Activated T-cell treated with anti-CD3 and anti-CD28 coated beads, Interleukin-2, amount 50 U/mL, for 72 hours (primary cell): Measurements from ENCODE around the gene CARNS1. TPM values are rescaled to one million over a fixed set of nuclear protein-coding genes. Genes with fewer than 3 reads are reported as not detected.

Source experiments
- ATAC-seq, 2 donors: fragments of 150-1000 bp; cut with Tn5 transposase; replicated peaks in 1 of 2; 2 replicates each; pipeline ENCODE4 v1.10.0; 2021; ENCODE audit warnings: moderate library complexity in 2 of 2, mild to moderate bottlenecking in 1 of 2
- DNase-seq, 2 donors: peaks; one replicate each; pipeline ENCODE4 v3.0.0; 2021 to 2022; ENCODE audit warnings: mixed read lengths in 1 of 2
- H3K27ac Mint-ChIP-seq: one replicate; pipeline ENCODE4 v1.8.0; 2022; ENCODE audit warnings: mild to moderate bottlenecking, moderate library complexity, mixed read lengths
- H3K27me3 Mint-ChIP-seq: one replicate; pipeline ENCODE4 v1.8.0; 2022; ENCODE audit warnings: low read depth, mixed read lengths
- H3K36me3 Mint-ChIP-seq, 2 donors: one replicate each; pipeline ENCODE4 v1.8.0; 2022; ENCODE audit warnings: mixed read lengths in 2 of 2, mild to moderate bottlenecking in 1 of 2; ENCODE audit not compliant: insufficient read depth in 2 of 2
- H3K4me1 Mint-ChIP-seq: one replicate; pipeline ENCODE4 v1.8.0; 2022; ENCODE audit warnings: low read depth, mixed read lengths
- H3K4me3 Mint-ChIP-seq, 2 donors: one replicate each; pipeline ENCODE4 v1.8.0; 2022; ENCODE audit warnings: mild to moderate bottlenecking in 2 of 2, mixed read lengths in 2 of 2, moderate library complexity in 2 of 2
- H3K9me3 Mint-ChIP-seq, 2 donors: one replicate each; pipeline ENCODE4 v1.8.0; 2022; ENCODE audit warnings: mixed read lengths in 2 of 2
- total RNA-seq, 2 donors: library from RNA; stranded (reverse); gene quantifications; one replicate each; pipeline ENCODE4 v1.2.3, GENCODE V29; 2022

Gene CARNS1
- total RNA-seq, 2 donors from 2014 or later = 3.8 to 5.0 TPM

DNA sequence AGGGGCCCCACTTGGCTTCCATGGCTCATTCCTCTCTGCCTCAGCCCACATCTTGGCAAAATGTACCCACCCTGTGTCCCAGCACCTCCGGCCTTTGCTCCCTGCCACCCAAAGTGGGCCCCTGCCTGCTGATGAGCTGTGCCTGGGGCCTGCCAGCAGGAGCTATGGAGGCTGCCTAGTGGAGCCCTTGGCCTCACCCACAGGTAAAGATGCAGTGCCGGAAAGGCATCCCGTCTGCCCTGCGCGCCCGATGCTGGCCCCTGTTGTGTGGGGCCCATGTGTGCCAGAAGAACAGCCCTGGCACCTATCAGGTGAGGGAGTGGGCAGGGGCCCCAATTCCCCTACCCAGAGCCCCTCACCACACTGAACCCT lies 10.3 kb upstream of the CARNS1 start:
- Mint-ChIP-seq H3K9me3 (no peaks in the 10 kb centered on the region), H3K4me3 (peak overlapping the region; percentile 91 to 96), H3K27ac (peak overlapping the region; percentile 81), H3K4me1 (peaks cover 71% of the 10 kb centered on the region), H3K27me3 (no peaks in the 10 kb centered on the region), H3K36me3 (peaks cover 9 to 11% of the 10 kb centered on the region in 2 donors)
- DNase-seq (no peak), ATAC-seq (no peak)

DNA sequence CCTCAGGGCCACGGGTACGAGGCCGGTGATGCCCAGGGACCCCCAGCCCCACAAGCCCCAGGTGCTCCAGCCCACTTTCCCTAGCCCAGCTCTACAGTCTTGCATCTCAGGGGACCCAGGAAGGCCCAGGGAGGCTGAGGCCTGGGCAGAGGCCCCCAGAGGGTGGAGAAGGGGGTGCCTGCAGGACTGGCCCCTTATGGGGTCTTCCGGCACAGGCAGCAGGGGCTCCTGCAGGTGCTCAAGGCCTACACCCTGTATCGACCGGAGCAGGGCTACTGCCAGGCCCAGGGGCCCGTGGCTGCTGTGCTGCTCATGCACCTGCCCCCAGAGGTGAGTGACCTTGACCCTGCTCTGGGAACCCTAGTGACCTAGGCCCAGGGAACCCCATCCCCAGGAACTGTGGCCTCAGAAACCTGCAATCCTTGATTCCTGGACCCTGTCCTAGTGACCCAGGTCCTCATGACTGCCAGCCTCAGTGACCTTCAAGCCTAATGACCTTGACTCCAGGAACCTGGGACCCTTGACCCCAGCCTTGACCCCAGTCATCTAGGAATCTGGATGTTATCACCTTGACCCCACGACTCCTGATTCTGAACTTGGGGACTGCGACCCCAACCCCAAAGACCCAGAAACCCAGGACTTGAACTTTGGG lies 9.7 kb upstream of the CARNS1 start:
- peaks cover 6 to 11% of the 10 kb centered on the region in 2 donors for H3K36me3 Mint-ChIP-seq
- peaks cover 71% of the 10 kb centered on the region for H3K4me1 Mint-ChIP-seq
- H3K9me3 Mint-ChIP-seq = no peaks in the 10 kb centered on the region
- DNase-seq (no peak), ATAC-seq (no peak)
- H3K27me3 Mint-ChIP-seq = no peaks in the 10 kb centered on the region
- H3K4me3 Mint-ChIP-seq = peak overlapping the region; percentile 91 to 96
- H3K27ac Mint-ChIP-seq = peak overlapping the region; percentile 81

DNA sequence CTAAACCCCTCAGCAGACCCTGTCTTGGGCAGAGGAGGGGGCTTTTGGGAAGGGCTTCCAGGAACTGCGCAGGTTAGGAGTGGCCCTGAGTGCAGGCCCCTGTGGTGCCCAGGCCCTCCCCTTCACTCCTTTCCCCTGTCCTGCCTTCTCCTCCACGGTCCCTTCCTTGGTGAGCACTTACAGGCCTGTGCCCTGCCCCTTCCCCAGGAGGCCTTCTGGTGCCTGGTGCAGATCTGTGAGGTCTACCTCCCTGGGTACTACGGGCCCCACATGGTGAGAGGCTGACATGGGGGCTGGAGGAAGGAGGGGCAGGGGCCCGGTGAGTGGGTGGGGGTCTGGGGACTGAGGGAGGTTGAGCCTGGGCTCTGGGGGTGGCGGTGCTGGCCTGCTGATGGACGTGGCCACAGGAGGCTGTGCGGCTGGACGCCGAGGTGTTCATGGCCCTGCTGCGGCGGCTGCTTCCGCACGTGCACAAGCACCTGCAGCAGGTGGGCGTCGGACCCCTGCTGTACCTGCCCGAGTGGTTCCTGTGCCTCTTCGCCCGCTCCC lies 9.0 kb upstream of the CARNS1 start:
- DNase-seq = no peak
- peaks cover 6 to 11% of the 10 kb centered on the region in 2 donors for H3K36me3 Mint-ChIP-seq
- H3K27me3 Mint-ChIP-seq = no peaks in the 10 kb centered on the region
- peak overlapping the region; percentile 62 for H3K27ac Mint-ChIP-seq
- peaks cover 78% of the 10 kb centered on the region for H3K4me1 Mint-ChIP-seq
- H3K4me3 Mint-ChIP-seq = peak overlapping the region; percentile 91 to 96
- no peaks in the 10 kb centered on the region for H3K9me3 Mint-ChIP-seq
- no peak for ATAC-seq

DNA sequence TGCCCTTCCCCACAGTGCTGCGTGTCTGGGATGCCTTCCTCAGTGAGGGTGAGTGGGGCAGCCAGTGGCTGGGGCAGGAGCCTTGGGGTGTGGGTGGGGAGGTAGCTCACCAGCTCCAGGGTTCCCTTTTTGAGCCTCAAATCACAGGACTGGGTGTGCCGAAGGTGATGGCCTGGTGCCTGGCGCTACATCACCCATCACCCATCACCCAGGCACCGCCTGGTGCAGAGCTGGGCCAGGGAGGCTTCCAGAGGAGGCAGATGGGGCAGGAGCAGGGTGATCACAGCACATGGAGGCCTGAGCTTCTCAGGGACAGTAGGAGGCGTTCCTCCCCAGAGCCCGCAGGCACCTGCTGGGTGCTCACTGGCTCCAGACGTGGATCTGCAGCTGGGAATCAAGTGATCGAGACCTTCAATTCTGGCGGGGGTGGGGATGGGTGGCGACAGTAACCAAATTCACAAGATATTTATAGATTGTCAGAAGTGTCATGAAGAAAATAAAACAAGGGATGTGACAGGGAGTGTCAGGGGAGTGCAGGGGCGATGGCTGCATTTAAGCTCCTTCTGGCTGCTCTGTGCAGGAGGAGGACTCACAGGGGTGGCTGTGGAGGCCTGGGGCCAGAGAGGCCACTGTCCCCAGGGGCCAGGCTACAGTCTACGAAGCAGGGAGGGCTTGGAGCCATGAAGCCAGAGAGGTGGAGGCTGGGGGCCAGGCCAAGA lies 8.3 kb upstream of the CARNS1 start:
- DNase-seq (no peak), ATAC-seq (no peak)
- peaks cover 84% of the 10 kb centered on the region for H3K4me1 Mint-ChIP-seq
- H3K9me3 Mint-ChIP-seq = no peaks in the 10 kb centered on the region
- H3K27ac Mint-ChIP-seq = peak overlapping the region; percentile 86
- peaks cover 6 to 11% of the 10 kb centered on the region in 2 donors for H3K36me3 Mint-ChIP-seq
- H3K4me3 Mint-ChIP-seq = peak overlapping the region; percentile 91 to 96
- H3K27me3 Mint-ChIP-seq = no peaks in the 10 kb centered on the region

DNA sequence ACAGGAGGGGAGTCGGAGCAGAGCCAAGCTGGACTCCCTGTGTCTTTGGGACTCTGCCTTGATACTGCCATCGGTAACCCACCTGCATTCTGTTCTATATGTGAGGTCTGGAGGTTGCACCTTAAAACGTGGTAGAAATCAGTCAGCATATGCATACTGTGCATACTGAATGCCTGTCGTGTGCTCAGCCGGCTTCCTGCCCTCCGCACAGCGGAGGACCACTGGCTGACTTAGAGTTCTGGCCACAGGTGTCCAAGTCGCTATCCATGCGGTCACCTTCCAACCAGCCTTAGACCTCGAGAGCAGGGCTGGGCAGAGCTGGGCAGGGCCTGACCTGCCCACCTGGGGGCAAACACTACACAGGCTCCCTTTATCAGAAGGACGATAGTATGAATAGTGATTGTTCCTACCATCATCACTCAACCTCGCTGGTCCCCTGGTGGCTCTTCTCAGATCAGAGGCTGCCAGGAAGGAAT lies 7.8 kb upstream of the CARNS1 start:
- H3K36me3 Mint-ChIP-seq = peaks cover 6 to 11% of the 10 kb centered on the region in 2 donors
- H3K27me3 Mint-ChIP-seq = no peaks in the 10 kb centered on the region
- peaks cover 89% of the 10 kb centered on the region for H3K4me1 Mint-ChIP-seq
- DNase-seq = no peak
- peak in 1 of 2 donors; percentile 20 for ATAC-seq
- peak overlapping the region; percentile 90 for H3K27ac Mint-ChIP-seq
- no peaks in the 10 kb centered on the region for H3K9me3 Mint-ChIP-seq
- H3K4me3 Mint-ChIP-seq = peak overlapping the region; percentile 91 to 96

DNA sequence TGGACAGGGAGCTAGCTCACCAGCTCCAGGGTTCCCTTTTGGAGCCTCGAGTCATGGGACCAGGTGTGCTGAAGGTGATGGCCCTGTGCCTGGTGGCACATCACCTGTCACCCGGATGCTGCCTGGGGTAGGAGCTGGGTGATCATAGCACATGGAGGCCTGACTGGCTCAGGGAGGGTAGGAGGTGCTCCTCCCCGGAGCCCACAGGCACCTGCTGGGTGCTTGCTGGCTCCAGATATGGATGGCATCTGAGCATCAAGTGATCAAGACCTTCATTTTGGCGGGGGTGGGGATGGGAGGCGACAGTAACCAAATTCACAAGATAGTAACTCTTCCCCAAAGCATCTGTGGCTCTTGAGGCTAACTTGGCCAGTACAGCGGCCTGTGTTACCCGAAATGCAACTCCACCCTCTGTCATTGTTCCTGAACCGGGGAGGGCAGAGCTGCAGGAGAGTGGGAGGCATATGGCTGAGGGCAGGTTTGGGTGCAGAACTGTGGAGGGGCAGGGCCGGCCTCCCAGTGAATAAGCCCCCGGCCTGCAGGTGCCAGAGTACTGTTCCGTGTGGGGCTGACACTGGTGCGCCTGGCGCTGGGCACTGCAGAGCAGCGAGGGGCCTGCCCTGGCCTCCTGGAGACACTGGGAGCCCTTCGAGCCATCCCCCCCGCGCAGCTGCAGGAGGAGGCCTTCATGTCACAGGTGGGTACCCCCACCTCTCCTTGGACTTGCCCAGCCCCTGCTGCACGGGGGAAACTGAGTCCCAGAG lies 6.9 kb upstream of the CARNS1 start:
- DNase-seq (no peak), ATAC-seq (peak; percentile 7 to 20)
- peak overlapping the region; percentile 91 to 96 for H3K4me3 Mint-ChIP-seq
- peaks cover 5 to 11% of the 10 kb centered on the region in 2 donors for H3K36me3 Mint-ChIP-seq
- H3K9me3 Mint-ChIP-seq = no peaks in the 10 kb centered on the region
- H3K27me3 Mint-ChIP-seq = no peaks in the 10 kb centered on the region
- peaks cover 89% of the 10 kb centered on the region for H3K4me1 Mint-ChIP-seq
- peak overlapping the region; percentile 90 for H3K27ac Mint-ChIP-seq

DNA sequence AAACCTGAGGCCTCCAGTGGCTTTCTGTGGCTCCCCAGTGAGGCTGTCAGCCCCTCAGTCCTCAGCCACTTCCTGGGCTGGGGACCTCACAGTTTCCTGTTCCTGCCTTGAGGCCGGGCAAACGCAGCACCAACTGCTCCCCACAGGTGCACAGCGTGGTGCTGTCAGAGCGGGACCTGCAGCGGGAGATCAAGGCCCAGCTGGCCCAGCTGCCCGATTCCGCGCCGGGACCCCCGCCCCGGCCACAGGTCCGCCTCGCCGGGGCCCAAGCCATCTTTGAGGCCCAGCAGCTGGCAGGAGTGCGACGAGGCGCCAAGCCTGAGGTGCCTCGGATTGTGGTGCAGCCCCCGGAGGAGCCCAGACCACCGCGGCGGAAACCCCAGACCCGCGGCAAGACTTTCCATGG lies 6.2 kb upstream of the CARNS1 start:
- Mint-ChIP-seq H3K36me3 (peaks cover 4 to 11% of the 10 kb centered on the region in 2 donors), H3K4me1 (peaks cover 94% of the 10 kb centered on the region), H3K27ac (peak overlapping the region; percentile 46)

DNA sequence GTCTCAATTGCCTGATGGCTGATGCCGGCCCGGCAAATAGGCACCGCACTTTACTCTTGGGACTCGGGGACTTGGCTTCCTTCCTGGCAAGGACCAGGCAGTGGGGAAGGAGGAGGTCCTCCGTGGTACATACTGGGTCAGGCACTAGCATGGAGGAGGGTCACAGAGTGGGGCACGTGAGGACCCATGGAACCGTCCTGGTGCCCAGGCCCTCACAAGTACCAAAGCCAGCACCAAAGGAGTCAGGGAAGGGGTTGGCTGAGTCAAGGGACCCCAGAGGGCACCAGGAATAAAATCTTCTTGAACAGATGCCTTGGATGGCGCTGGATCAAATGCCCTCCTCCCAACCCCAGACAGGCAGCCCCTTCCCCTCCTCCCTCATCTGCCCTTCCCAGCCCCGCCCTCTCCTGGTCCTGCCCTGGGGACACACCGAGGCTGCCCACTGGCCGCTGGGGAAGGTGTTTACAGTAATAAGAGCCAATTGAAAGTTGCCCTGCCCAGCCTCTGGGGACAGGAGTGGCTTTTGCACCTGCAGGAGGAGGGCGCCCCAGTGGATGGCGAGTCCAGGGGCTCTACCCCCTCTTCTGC lies 5.6 kb upstream of the CARNS1 start:
- H3K4me3 Mint-ChIP-seq = peak overlapping the region; percentile 91 to 96
- peaks cover 0 to 8% of the 10 kb centered on the region in 2 donors for H3K36me3 Mint-ChIP-seq
- H3K27ac Mint-ChIP-seq = peak overlapping the region; percentile 92
- H3K9me3 Mint-ChIP-seq = no peaks in the 10 kb centered on the region
- peaks cover 90% of the 10 kb centered on the region for H3K4me1 Mint-ChIP-seq
- ATAC-seq (no peak), DNase-seq (no peak)
- no peaks in the 10 kb centered on the region for H3K27me3 Mint-ChIP-seq

More for the DNA sequence above, 6.2 kb upstream of the CARNS1 start:
- peak overlapping the region; percentile 91 to 96 for H3K4me3 Mint-ChIP-seq
- DNase-seq = peak; percentile 79 to 82
- no peaks in the 10 kb centered on the region for H3K9me3 Mint-ChIP-seq
- peak; percentile 70 to 78 for ATAC-seq
- no peaks in the 10 kb centered on the region for H3K27me3 Mint-ChIP-seq

DNA sequence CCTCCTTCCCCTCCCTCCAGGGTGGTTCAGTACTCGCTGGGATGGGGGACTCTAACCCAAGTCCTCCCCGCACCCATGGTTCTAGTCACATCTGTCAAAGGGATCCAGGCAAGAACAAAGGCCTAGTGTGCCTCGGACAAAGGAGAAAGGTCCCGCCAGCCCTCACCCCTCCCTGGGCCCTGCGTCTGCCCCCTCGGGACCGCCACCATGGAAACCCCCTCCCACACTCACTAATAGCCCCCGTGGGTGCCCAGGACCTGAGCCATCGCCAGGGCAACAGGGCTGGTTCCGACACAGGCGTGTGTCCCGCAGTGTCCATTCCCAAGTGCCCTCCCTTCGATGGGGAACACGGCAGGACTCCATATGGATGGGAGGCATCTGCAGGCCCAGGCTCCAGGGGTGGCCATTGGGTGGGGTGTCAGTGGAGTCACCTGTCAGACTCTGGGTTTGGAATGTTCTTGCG lies 5.1 kb upstream of the CARNS1 start:
- no peak for ATAC-seq
- Mint-ChIP-seq H3K4me1 (peaks cover 85% of the 10 kb centered on the region), H3K4me3 (peak overlapping the region; percentile 91 to 96), H3K27ac (no peak overlapping the region), H3K27me3 (no peaks in the 10 kb centered on the region), H3K36me3 (peaks cover 0 to 8% of the 10 kb centered on the region in 2 donors), H3K9me3 (no peaks in the 10 kb centered on the region)
- DNase-seq = no peak

DNA sequence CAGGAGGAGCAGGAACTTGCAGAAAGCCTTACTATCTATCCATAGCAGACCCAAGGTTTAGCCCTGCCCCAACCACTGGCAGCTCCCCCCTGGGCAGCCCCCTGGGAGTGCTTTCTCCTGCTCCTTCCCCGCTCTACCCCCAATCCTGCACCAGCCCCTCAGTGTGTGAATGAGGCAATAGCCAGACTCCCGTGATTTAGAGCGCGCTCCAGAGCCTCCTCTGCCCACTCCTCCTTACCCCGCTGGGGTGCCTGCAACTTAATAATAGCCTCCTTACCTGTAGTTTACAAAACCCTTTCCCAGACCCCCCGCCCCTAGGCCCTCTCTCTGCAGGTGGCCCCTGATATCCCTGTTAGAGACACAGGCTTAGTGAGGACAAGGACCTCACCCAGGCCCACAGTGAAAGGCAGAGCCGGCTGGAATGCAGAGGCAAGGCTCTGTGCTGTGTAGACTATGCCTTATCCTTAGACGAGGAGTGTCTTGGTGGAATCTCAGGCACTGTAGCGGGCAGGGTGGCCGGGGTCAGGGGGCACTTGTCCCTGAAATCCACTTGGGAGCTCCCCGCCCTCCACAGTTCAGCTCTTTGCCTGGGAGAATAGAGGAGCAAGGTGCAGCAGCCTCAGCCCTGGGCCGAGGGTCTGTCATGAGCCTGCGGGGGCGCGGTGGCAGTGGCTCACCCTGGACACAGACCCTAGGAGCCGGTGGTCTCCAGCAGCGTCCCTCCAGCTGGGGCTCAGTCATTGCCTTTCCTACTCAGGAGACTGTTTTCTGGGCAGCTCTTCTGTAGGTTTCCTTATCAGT lies 4.3 kb upstream of the CARNS1 start:
- DNase-seq (no peak), ATAC-seq (no peak)
- peak overlapping the region; percentile 25 to 49 for H3K4me3 Mint-ChIP-seq
- peaks cover 0 to 5% of the 10 kb centered on the region in 2 donors for H3K36me3 Mint-ChIP-seq
- no peak overlapping the region for H3K27ac Mint-ChIP-seq
- no peaks in the 10 kb centered on the region for H3K9me3 Mint-ChIP-seq
- no peaks in the 10 kb centered on the region for H3K27me3 Mint-ChIP-seq
- peaks cover 81% of the 10 kb centered on the region for H3K4me1 Mint-ChIP-seq

DNA sequence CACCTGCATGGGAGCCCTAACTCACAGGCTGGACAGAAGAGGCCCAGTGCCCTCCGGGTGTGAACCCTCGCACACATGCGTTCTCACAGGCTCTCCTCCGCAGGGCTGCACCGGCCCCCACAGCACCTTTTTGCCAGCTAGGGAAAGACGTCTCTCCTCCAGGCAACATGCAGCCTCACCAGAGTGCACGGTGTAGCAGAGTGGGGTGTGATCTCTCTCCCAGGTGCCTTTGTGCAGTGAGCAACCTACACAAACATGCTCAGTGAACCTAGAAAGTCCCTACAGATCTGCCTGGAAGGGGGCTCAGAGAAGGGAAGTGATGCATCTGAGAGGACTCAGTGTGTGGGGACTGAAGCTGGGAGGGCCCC lies 3.7 kb upstream of the CARNS1 start:
- Mint-ChIP-seq H3K4me1 (peaks cover 81% of the 10 kb centered on the region), H3K4me3 (peak overlapping the region; percentile 9 to 49), H3K27me3 (no peaks in the 10 kb centered on the region), H3K27ac (no peak overlapping the region), H3K9me3 (no peaks in the 10 kb centered on the region), H3K36me3 (peaks cover 0 to 2% of the 10 kb centered on the region in 2 donors)
- DNase-seq (no peak), ATAC-seq (peak in 1 of 2 donors; percentile 7)
